ENCODE measurements around the gene CHST6.
"Not testable (repeated sequence)": the region's sequence is repeated elsewhere in the genome, so short reads cannot be mapped to it uniquely, and the experiment has no call there.

CHST6 gene

GRCh38 chr16:75495076-75495674, at the start of gene CHST6:
Gene CHST6 (minus strand): TSS chr16:75495441. CDS start chr16:75479828, 15,613 bp downstream.
- TF ChIP-seq CTCF (IDR thresholded peaks at IDR 0.05), result no peak

GRCh38 chr16:75542462-75542861, 47.2 kb upstream of the CHST6 start:
- H3K36me3 ChIP-seq; H3K27ac ChIP-seq; H3K9me3 ChIP-seq; H3K4me1 ChIP-seq (ENCODE audit: control insufficient read depth in 1 of 2, insufficient read depth in 1 of 2, low read depth in 1 of 2, low read length in 1 of 2); H3K4me3 ChIP-seq (ENCODE audit: low read depth in 1 of 2, low read length in 1 of 2); H3K27me3 ChIP-seq: not testable (repeated sequence)

More at GRCh38 chr16:75495076-75495674, at the start of gene CHST6:
- Histone ChIP-seq H3K4me1 (ENCODE audit: control insufficient read depth in 1 of 2, insufficient read depth in 1 of 2, low read depth in 1 of 2, low read length in 1 of 2) (peaks cover 6 to 8% of the 10 kb centered on the region in 2 experiments), H3K27ac (no peak within 1 kb of the TSS), H3K27me3 (peaks cover 77% of the 10 kb centered on the region), H3K9me3 (no peaks in the 10 kb centered on the region), H3K4me3 (ENCODE audit: low read depth in 1 of 2, low read length in 1 of 2) (peak within 1 kb of the TSS in 1 of 2 experiments; percentile 4), H3K36me3 (no peaks in the 10 kb centered on the region)

GRCh38 chr16:75541236-75541635, 46.0 kb upstream of the CHST6 start:
- Histone ChIP-seq H3K9me3 (no peaks in the 10 kb centered on the region), H3K36me3 (no peaks in the 10 kb centered on the region), H3K27ac (no peak overlapping the region), H3K4me1 (ENCODE audit: control insufficient read depth in 1 of 2, insufficient read depth in 1 of 2, low read depth in 1 of 2, low read length in 1 of 2) (no peaks in the 10 kb centered on the region), H3K4me3 (ENCODE audit: low read depth in 1 of 2, low read length in 1 of 2) (no peak overlapping the region), H3K27me3 (no peaks in the 10 kb centered on the region)
- TF ChIP-seq CTCF (IDR thresholded peaks at IDR 0.05), result no peak

GRCh38 chr16:75538882-75539565, 43.8 kb upstream of the CHST6 start:
- not testable (repeated sequence) for H3K27me3 ChIP-seq; H3K36me3 ChIP-seq; H3K9me3 ChIP-seq; H3K27ac ChIP-seq; H3K4me3 ChIP-seq (ENCODE audit: low read depth in 1 of 2, low read length in 1 of 2); H3K4me1 ChIP-seq (ENCODE audit: control insufficient read depth in 1 of 2, insufficient read depth in 1 of 2, low read depth in 1 of 2, low read length in 1 of 2)

GRCh38 chr16:75537776-75538175, 42.5 kb upstream of the CHST6 start:
- H3K27ac ChIP-seq, result no peak overlapping the region
- no peaks in the 10 kb centered on the region for H3K27me3 ChIP-seq
- no peaks in the 10 kb centered on the region for H3K9me3 ChIP-seq
- H3K36me3 ChIP-seq, result no peaks in the 10 kb centered on the region
- TF ChIP-seq CTCF (IDR thresholded peaks at IDR 0.05), result no peak
- H3K4me1 ChIP-seq (ENCODE audit: control insufficient read depth in 1 of 2, insufficient read depth in 1 of 2, low read depth in 1 of 2, low read length in 1 of 2), result no peaks in the 10 kb centered on the region
- H3K4me3 ChIP-seq (ENCODE audit: low read depth in 1 of 2, low read length in 1 of 2), result no peak overlapping the region

GRCh38 chr16:75535901-75536300, 40.7 kb upstream of the CHST6 start, which contains the start of gene CHST5:
Gene CHST5 (minus strand): TSS chr16:75536108. CDS start chr16:75530384, 5,724 bp downstream.
- no peaks in the 10 kb centered on the region for H3K9me3 ChIP-seq
- no peak within 1 kb of the TSS for H3K4me3 ChIP-seq (ENCODE audit: low read depth in 1 of 2, low read length in 1 of 2)
- TF ChIP-seq CTCF (IDR thresholded peaks at IDR 0.05), result no peak
- no peaks in the 10 kb centered on the region for H3K4me1 ChIP-seq (ENCODE audit: control insufficient read depth in 1 of 2, insufficient read depth in 1 of 2, low read depth in 1 of 2, low read length in 1 of 2)
- H3K27me3 ChIP-seq, result no peaks in the 10 kb centered on the region
- H3K36me3 ChIP-seq, result no peaks in the 10 kb centered on the region
- H3K27ac ChIP-seq, result no peak within 1 kb of the TSS
